Activated naive CD8-positive, alpha-beta T cell treated with anti-CD3 and anti-CD28 coated beads, Interleukin-2, amount 50 U/mL, for 24 hours (primary cell): ENCODE data around the gene RPS2.

ENCODE experiments used
- ATAC-seq: fragments of 150-1000 bp; cut with Tn5 transposase; one replicate; pipeline ENCODE4 v1.10.0; 2021
- DNase-seq: peaks from one replicate; pipeline ENCODE4 v3.0.0; 2021
- H3K27ac Mint-ChIP-seq: one replicate; pipeline ENCODE4 v1.8.0; 2021; ENCODE audit warnings: mild to moderate bottlenecking, mixed read lengths
- H3K27me3 Mint-ChIP-seq: one replicate; pipeline ENCODE4 v1.8.0; 2021; ENCODE audit warnings: mixed read lengths
- H3K36me3 Mint-ChIP-seq: one replicate; pipeline ENCODE4 v1.8.0; 2021; ENCODE audit warnings: low read depth, mixed read lengths
- H3K4me1 Mint-ChIP-seq: one replicate; pipeline ENCODE4 v1.8.0; 2021; ENCODE audit warnings: mixed read lengths
- H3K4me3 Mint-ChIP-seq: one replicate; pipeline ENCODE4 v1.8.0; 2021; ENCODE audit warnings: mild to moderate bottlenecking, moderate library complexity, mixed read lengths
- H3K9me3 Mint-ChIP-seq: one replicate; pipeline ENCODE4 v1.8.0; 2021; ENCODE audit warnings: mixed read lengths

The RPS2 gene

GRCh38 chr16:1953734-1954133 lies 10.9 kb downstream of the RPS2 start:
- no peaks in the 10 kb centered on the region for H3K27me3 Mint-ChIP-seq
- H3K4me1 Mint-ChIP-seq = peaks cover 3% of the 10 kb centered on the region
- no peaks in the 10 kb centered on the region for H3K9me3 Mint-ChIP-seq
- H3K4me3 Mint-ChIP-seq = no peak overlapping the region
- ATAC-seq (no peak), DNase-seq (no peak)
- no peak overlapping the region for H3K27ac Mint-ChIP-seq
- no peaks in the 10 kb centered on the region for H3K36me3 Mint-ChIP-seq

- Mint-ChIP-seq H3K27me3 (no peaks in the 10 kb centered on the region), H3K4me3 (no peak overlapping the region), H3K27ac (no peak overlapping the region), H3K9me3 (no peaks in the 10 kb centered on the region), H3K36me3 (no peaks in the 10 kb centered on the region), H3K4me1 (peaks cover 3% of the 10 kb centered on the region)
- ATAC-seq = no peak
- no peak for DNase-seq
Measured at GRCh38 chr16:1950559-1950958, 14.1 kb downstream of the RPS2 start.

GRCh38 chr16:1950047-1950446 lies 14.6 kb downstream of the RPS2 start:
- no peak for DNase-seq
- no peaks in the 10 kb centered on the region for H3K9me3 Mint-ChIP-seq
- no peaks in the 10 kb centered on the region for H3K27me3 Mint-ChIP-seq
- no peak for ATAC-seq
- no peak overlapping the region for H3K4me3 Mint-ChIP-seq
- no peak overlapping the region for H3K27ac Mint-ChIP-seq
- no peaks in the 10 kb centered on the region for H3K36me3 Mint-ChIP-seq
- peaks cover 3% of the 10 kb centered on the region for H3K4me1 Mint-ChIP-seq

GRCh38 chr16:1949507-1949906 lies 15.1 kb downstream of the RPS2 start:
- H3K27ac Mint-ChIP-seq = no peak overlapping the region
- no peak for DNase-seq
- no peak for ATAC-seq
- peaks cover 3% of the 10 kb centered on the region for H3K4me1 Mint-ChIP-seq
- H3K9me3 Mint-ChIP-seq = no peaks in the 10 kb centered on the region
- H3K4me3 Mint-ChIP-seq = no peak overlapping the region
- no peaks in the 10 kb centered on the region for H3K36me3 Mint-ChIP-seq
- H3K27me3 Mint-ChIP-seq = no peaks in the 10 kb centered on the region

GRCh38 chr16:1947369-1947670 lies 17.3 kb downstream of the RPS2 start:
- Mint-ChIP-seq H3K36me3 (no peaks in the 10 kb centered on the region), H3K4me1 (peaks cover 16% of the 10 kb centered on the region), H3K4me3 (no peak overlapping the region), H3K27me3 (no peaks in the 10 kb centered on the region), H3K27ac (no peak overlapping the region), H3K9me3 (no peaks in the 10 kb centered on the region)
- ATAC-seq = no peak
- DNase-seq = no peak

- Mint-ChIP-seq H3K9me3 (no peaks in the 10 kb centered on the region), H3K36me3 (no peaks in the 10 kb centered on the region), H3K27me3 (no peaks in the 10 kb centered on the region), H3K4me1 (peaks cover 22% of the 10 kb centered on the region), H3K4me3 (no peak overlapping the region), H3K27ac (no peak overlapping the region)
- DNase-seq = no peak
- ATAC-seq = no peak
Measured at GRCh38 chr16:1946495-1947368, 17.9 kb downstream of the RPS2 start.

GRCh38 chr16:1945559-1946391 lies 18.9 kb downstream of the RPS2 start:
- Mint-ChIP-seq H3K4me3 (no peak overlapping the region), H3K36me3 (no peaks in the 10 kb centered on the region), H3K9me3 (no peaks in the 10 kb centered on the region), H3K27ac (no peak overlapping the region), H3K4me1 (peaks cover 26% of the 10 kb centered on the region), H3K27me3 (no peaks in the 10 kb centered on the region)
- ATAC-seq (no peak), DNase-seq (no peak)

GRCh38 chr16:1944612-1945199 lies 19.9 kb downstream of the RPS2 start:
- peak overlapping the region; percentile 87 for H3K4me3 Mint-ChIP-seq

GRCh38 chr16:1942810-1943726 lies 21.6 kb downstream of the RPS2 start, which contains the start of gene MSRB1:
TSS of gene MSRB1 (minus strand) at chr16:1943199. CDS start at chr16:1943156, 43 bp downstream.
- Mint-ChIP-seq H3K4me3 (peak within 1 kb of the TSS; percentile 87), H3K27ac (peak within 1 kb of the TSS; percentile 85), H3K4me1 (peaks cover 26% of the 10 kb centered on the region), H3K27me3 (no peaks in the 10 kb centered on the region), H3K9me3 (no peaks in the 10 kb centered on the region), H3K36me3 (peaks cover 2% of the 10 kb centered on the region)
- ATAC-seq (peak; percentile 93), DNase-seq (peak; percentile 100)

More at GRCh38 chr16:1944612-1945199, 19.9 kb downstream of the RPS2 start:
- no peaks in the 10 kb centered on the region for H3K9me3 Mint-ChIP-seq
- no peaks in the 10 kb centered on the region for H3K36me3 Mint-ChIP-seq
- DNase-seq = no peak
- peaks cover 26% of the 10 kb centered on the region for H3K4me1 Mint-ChIP-seq
- ATAC-seq = no peak
- no peaks in the 10 kb centered on the region for H3K27me3 Mint-ChIP-seq
- H3K27ac Mint-ChIP-seq = peak overlapping the region; percentile 85

GRCh38 chr16:1942047-1942809 lies 22.4 kb downstream of the RPS2 start:
- Mint-ChIP-seq H3K4me3 (peak overlapping the region; percentile 87), H3K9me3 (no peaks in the 10 kb centered on the region), H3K36me3 (peaks cover 4% of the 10 kb centered on the region), H3K27me3 (no peaks in the 10 kb centered on the region), H3K4me1 (peaks cover 26% of the 10 kb centered on the region), H3K27ac (no peak overlapping the region)
- DNase-seq (no peak), ATAC-seq (no peak)

- peaks cover 4% of the 10 kb centered on the region for H3K36me3 Mint-ChIP-seq
Measured at GRCh38 chr16:1941162-1942046, 23.2 kb downstream of the RPS2 start.

GRCh38 chr16:1940273-1941161 lies 24.1 kb downstream of the RPS2 start:
- no peak overlapping the region for H3K4me3 Mint-ChIP-seq
- peaks cover 4% of the 10 kb centered on the region for H3K36me3 Mint-ChIP-seq
- no peak for ATAC-seq

More at GRCh38 chr16:1941162-1942046, 23.2 kb downstream of the RPS2 start:
- H3K4me1 Mint-ChIP-seq = peaks cover 26% of the 10 kb centered on the region
- peak overlapping the region; percentile 87 for H3K4me3 Mint-ChIP-seq
- DNase-seq (no peak), ATAC-seq (no peak)
- H3K27ac Mint-ChIP-seq = no peak overlapping the region
- no peaks in the 10 kb centered on the region for H3K9me3 Mint-ChIP-seq
- H3K27me3 Mint-ChIP-seq = no peaks in the 10 kb centered on the region

More at GRCh38 chr16:1940273-1941161, 24.1 kb downstream of the RPS2 start:
- Mint-ChIP-seq H3K27me3 (no peaks in the 10 kb centered on the region), H3K27ac (no peak overlapping the region), H3K9me3 (no peaks in the 10 kb centered on the region), H3K4me1 (peaks cover 26% of the 10 kb centered on the region)
- no peak for DNase-seq
